ENCODE results near the gene ZIC1.

GRCh38 chr3:147410116-147410525 lies 956 bp downstream of the ZIC1 start:
- TF ChIP-seq EZH2 (IDR thresholded peaks at IDR 0.05; ENCODE audit: insufficient read depth, poor library complexity, severe bottlenecking) = no peak
- TF ChIP-seq EZH2phosphoT487 (IDR thresholded peaks at IDR 0.05; ENCODE audit: insufficient read depth, low read depth) = no peak
